NCI-H2107 treated with DMSO at 0.1 percent for 48 hours (cell line): ENCODE data around the gene CKB.

Source experiments
- DNase-seq: peaks from one replicate; lab custom pipeline; 2025; ENCODE audit not compliant: unreplicated experiment; lab: John Stamatoyannopoulos, UW

The CKB gene

GRCh38 chr14:103550451-103551337 lies 28.1 kb upstream of the CKB start:
- DNase-seq, result peak; percentile 90

GRCh38 chr14:103549361-103550311 lies 27.0 kb upstream of the CKB start:
- no peak for DNase-seq

DNA sequence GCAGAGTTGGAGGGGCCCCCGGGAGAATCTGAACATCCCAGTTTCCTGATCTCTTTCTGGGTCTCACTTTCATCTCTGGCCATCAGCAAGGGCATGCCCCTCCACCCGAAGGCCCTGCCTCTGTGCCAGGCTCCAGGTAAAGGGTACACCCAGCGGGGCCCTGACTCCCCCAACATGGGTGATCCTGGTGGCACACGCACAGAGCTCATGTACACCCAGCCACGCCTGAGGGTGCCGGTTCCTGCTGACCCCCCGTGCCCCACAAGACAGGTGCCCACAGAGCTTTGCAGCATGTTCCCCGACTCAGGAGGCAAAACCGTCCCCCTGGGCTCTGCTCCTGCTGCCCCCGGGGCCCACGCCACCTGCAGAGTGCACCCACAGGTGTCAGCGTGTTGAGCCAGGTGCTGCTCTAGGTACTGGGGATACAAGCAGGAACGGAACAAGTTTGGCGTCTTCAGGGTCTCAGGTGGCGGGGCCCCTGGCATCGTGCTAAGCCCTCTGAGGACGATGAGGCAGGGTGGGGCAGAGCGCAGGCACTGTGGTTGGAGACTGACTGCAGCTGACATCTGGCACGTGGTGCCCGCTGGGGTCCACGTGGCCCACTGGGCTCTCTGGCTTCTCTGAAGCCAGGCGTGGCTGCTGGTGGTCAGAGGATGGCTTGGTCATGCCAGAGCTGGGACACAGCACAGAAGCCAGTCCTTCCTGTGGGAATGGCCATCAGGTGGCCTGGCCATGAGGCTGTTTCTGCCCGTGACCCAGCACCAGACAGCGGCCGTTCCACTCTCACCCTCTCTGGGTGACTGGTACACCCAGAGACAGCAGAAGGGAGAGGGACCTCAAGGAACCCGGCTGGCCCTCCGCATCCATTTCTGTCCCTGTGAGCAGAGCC lies 26.1 kb upstream of the CKB start:
- no peak for DNase-seq

DNA sequence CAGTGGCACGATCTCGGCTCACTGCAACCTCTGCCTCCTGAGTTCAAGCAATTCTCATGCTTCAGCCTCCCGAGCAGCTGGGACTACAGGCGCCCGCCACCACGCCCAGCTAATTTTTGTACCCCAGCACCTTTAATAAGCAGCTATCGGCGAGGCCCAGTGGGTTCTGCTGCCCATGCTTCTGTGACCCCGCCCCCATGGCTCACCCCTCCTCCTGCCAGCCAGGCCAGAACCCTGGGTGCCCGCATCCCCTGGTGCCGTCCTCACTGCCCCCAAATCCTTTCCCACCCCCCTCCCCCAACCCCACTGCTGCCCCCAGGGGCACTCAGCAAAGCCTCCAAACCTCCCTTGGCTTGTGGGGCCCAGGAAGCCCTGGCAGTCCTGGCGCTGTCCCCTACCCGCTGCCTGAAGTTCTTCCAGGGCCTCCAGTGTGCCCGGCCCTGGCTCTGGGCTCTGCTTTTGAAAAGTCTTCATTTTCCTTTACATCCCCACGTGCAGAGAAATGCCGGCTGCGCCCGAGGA lies 25.4 kb upstream of the CKB start:
- no peak for DNase-seq

DNA sequence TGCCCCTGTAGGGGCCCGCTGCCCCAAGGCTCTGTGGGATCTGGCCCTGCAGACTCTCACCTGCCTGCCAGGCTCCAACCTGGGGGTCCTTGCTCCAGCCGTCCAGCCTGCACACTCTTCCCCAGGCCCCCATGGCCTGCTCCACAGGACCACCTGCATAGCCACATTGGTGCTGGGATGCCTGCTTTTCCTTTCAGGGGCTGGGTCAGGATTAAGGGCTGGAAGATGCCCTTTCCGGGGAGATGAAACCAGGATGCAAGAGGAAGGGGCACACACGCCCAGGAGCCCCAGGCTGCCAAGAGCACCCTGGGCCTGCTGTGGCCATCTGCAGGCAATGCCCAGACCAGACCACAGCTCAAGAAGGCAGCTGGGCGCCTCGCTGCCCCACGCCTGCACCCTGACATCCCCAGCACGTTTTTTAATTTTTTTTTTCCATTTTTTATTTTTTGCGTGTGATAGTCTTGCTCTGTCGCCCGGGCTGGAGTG lies 24.9 kb upstream of the CKB start:
- no peak for DNase-seq

- peak; percentile 55 for DNase-seq
Observed at GRCh38 chr14:103546652-103547454, 24.2 kb upstream of the CKB start.

GRCh38 chr14:103545915-103546651 lies 23.5 kb upstream of the CKB start:
- no peak for DNase-seq

DNA sequence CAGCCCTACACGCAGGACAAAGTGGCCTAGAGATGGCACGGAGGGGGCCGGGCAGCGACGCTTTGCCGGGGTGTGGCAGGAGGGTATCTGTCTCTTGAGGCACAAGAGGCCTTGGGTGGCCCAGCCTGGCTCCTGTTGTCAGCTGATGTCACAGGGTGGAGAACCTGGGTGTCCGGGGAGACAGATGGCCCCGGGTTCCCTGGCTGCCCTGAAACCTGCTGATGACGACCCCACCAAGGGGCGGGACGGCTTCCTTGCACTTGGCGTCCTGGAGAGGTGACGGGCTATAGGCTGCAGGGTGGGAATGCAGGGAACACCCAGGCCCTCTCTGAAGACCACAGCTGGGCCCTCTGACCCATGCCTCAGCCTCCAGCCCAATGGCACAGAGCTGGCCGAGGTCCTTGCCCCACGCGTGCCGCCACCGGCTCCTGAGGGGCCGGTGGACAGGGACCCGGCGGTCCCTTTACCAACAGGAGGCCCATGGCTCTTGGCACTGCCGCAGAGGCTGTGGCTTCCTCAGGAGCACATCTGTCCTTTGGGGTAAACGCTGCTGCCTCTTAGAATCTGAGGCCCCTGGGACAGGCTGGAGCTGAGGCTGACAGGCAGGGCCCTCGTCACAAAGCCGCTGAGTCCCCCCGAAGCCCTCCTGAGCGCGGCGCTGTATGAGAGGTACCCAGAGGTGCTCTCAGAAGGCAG lies 22.7 kb upstream of the CKB start:
- DNase-seq, result no peak

- no peak for DNase-seq
Observed at GRCh38 chr14:103544388-103545218, 22.0 kb upstream of the CKB start.

DNA sequence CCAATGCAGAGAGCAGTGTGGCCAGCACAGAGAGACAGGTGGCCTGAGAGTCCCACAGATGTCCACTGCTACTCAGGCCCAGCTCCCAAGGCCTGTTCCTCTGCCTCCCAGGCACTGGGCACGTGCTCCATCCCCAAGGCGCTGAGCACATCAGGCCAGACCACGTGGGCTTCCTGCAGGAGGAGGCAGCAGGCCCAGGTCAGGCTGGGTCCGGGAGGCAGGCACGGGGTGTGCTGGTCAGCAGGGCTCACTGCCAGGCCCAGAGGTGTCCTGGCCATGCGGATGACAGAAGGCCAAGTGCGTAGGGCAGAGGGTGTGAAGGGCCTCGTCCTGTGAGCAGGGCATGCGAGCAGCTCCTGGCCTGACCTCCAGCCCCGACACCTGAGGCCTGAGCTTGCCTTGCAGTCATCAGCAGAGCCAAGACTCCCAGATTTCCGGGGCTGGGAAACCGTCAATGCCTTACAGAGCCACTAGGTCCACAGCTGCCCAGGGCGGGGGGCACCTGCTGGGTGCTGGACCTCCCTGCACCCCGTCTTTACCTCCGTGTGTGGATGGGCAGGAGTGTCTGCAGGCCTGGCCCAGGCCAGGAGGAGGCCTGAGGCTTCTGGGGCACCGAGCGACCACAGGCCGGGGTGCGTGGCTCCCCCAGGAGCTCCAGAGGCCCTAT lies 21.2 kb upstream of the CKB start:
- no peak for DNase-seq

- DNase-seq, result no peak
Observed at GRCh38 chr14:103543140-103543539, 20.5 kb upstream of the CKB start.

DNA sequence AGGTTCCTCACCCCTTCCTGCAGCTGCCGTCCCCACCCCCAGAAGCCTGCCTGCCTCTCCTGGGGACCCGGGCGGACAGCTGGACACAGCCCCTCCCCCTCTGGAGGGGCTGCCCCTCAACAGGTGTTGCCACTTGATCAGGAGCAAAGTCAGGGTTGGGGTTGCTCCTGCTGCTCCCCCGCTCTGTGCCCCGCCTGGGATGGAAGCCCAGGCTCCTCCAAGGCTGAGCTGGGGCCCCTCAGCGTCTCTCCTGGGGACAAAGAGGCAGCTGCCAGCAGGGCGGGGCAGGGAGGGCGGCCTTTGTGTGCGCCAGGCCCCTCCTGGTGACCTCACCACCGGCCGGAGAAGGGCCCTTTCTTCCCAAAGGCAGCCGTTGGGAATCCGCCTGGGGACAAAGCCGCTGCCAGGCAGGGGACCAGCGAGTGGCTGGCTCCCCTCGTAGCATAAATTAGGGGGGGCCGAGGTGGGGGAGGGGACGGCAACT lies 20.0 kb upstream of the CKB start:
- peak; percentile 74 for DNase-seq

- DNase-seq, result no peak
Observed at GRCh38 chr14:103541709-103542604, 19.3 kb upstream of the CKB start.

DNA sequence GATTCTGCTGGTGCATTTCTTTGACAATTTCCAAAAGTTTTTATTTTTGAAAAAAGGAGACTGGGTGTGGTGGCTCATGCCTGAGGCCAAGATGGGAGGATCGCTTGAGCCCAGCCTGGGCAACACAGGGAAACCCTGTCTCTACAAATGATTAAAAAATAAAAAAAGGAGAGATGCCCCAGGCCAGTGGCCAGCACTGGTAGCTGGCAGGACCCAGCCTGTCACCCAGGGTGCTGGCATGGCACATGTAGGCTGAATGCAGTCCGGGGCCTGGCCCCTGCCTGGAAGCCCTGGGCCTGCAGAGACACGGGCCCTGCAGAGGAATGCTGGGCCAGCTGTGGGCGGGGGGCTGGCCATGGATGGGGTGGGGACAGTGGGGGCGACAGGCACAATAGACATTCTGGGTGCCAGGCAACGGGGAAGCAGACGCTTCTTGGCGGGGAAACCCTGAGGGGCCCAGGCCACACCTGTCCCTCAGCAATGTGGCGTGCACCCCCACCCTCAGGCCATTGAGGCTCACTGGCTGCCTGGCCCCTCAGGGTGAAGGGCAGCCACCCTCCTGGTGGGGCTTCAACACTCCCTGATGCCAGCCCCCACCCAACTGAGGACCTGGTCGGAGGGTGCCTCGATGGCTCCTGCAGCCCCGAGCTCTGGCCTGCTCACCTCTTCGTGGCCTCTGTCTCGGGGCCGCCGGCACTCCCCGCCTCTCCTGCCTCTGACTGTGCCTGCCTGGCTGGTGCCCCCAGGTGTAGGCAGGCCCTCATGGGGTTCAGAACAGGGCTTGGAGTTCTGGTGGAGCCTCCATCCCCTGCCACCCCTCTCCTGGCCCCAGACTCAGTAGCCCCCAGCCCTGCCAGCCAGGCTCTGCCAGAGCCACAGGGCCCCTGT lies 18.4 kb upstream of the CKB start:
- DNase-seq, result no peak
